CD14-positive monocyte (primary cell): ENCODE data around the gene GRIN2A. TPM values are rescaled to one million over a fixed set of nuclear protein-coding genes. Genes with fewer than 3 reads are reported as not detected.

Experiments used
- DNase-seq, 3 donors: peaks; one replicate each; pipeline ENCODE4 v3.0.0-alpha.2; 2011 to 2022
- H2AFZ ChIP-seq: 2 replicates; pipeline ENCODE4 v1.6.0; 2012; ENCODE audit warnings: mild to moderate bottlenecking, low read depth, low read length, inconsistent platforms; ENCODE audit not compliant: insufficient read depth, poor library complexity, severe bottlenecking
- H3K27ac ChIP-seq, 2 donors: 1 replicate in 1 of 2; 2 replicates in 1 of 2; pipeline ENCODE4 v1.5.1; 2012 to 2013; ENCODE audit warnings: low read length in 2 of 2, control low read depth in 1 of 2, inconsistent platforms in 1 of 2, low read depth in 1 of 2, mild to moderate bottlenecking in 1 of 2
- H3K27me3 ChIP-seq, 2 donors: one replicate each; pipeline versions ENCODE4 v1.6.0 to v1.6.1; 2011 to 2013; ENCODE audit warnings: low read length in 2 of 2; ENCODE audit not compliant: control insufficient read depth in 2 of 2, insufficient read depth in 2 of 2
- H3K36me3 ChIP-seq, 2 donors: replicated peaks in 1 of 2; 1 replicate in 1 of 2; 2 replicates in 1 of 2; pipeline versions ENCODE4 v1.5.1 to v1.6.1; 2012 to 2013; ENCODE audit warnings: low read length in 2 of 2, control low read depth in 1 of 2, inconsistent platforms in 1 of 2, mild to moderate bottlenecking in 1 of 2; ENCODE audit not compliant: insufficient read depth in 2 of 2, control insufficient read depth in 1 of 2
- H3K4me1 ChIP-seq, 2 donors: 1 replicate in 1 of 2; 2 replicates in 1 of 2; pipeline versions ENCODE4 v1.5.1 to v1.6.1; 2012 to 2013; ENCODE audit warnings: low read length in 2 of 2, control low read depth in 1 of 2, inconsistent platforms in 1 of 2, mild to moderate bottlenecking in 1 of 2, moderate library complexity in 1 of 2; ENCODE audit not compliant: insufficient read depth in 2 of 2, control insufficient read depth in 1 of 2
- H3K4me2 ChIP-seq: replicated peaks from 2 replicates; pipeline ENCODE3; 2012; ENCODE audit warnings: low read length, moderate library complexity, mild to moderate bottlenecking; ENCODE audit not compliant: poor library complexity, severe bottlenecking; ENCODE audit errors: extremely low read depth
- H3K4me3 ChIP-seq, 3 experiments: fragments of 200-600 bp in 1 of 3; sonication (generic) in 1 of 3; replicated peaks in 1 of 3; 1 replicate in 2 of 3; 2 replicates in 1 of 3; pipeline ENCODE4 v1.5.1; 2011 to 2013; ENCODE audit warnings: low read length in 3 of 3, mild to moderate bottlenecking in 3 of 3, control low read depth in 2 of 3, low read depth in 2 of 3, inconsistent platforms in 1 of 3, moderate library complexity in 1 of 3
- H3K79me2 ChIP-seq: 2 replicates; pipeline ENCODE4 v1.6.0; 2012; ENCODE audit warnings: mild to moderate bottlenecking, control low read depth, inconsistent platforms, low read length, moderate library complexity; ENCODE audit not compliant: insufficient read depth
- H3K9ac ChIP-seq: 2 replicates; pipeline ENCODE4 v1.6.0; 2017; ENCODE audit warnings: low read length, mild to moderate bottlenecking; ENCODE audit not compliant: insufficient read depth, poor library complexity, severe bottlenecking
- H3K9me3 ChIP-seq, 2 donors: replicated peaks in 1 of 2; 1 replicate in 1 of 2; 2 replicates in 1 of 2; pipeline versions ENCODE4 v1.5.1 to v1.6.1; 2012 to 2013; ENCODE audit warnings: low read length in 2 of 2, control low read depth in 1 of 2; ENCODE audit not compliant: control insufficient read depth in 1 of 2, insufficient read depth in 1 of 2
- H4K20me1 ChIP-seq: 2 replicates; pipeline ENCODE4 v1.6.0; 2012; ENCODE audit warnings: mild to moderate bottlenecking, low read length, control low read depth, moderate library complexity; ENCODE audit not compliant: insufficient read depth
- H3K27ac Mint-ChIP-seq, 7 donors: one replicate each; pipeline ENCODE4 v1.8.0; 2020; ENCODE audit warnings: mild to moderate bottlenecking in 7 of 7, mixed read lengths in 7 of 7, moderate library complexity in 6 of 7, inconsistent platforms in 2 of 7
- H3K27me3 Mint-ChIP-seq, 3 donors: one replicate each; pipeline ENCODE4 v1.8.0; 2021 to 2022; ENCODE audit warnings: low read depth in 3 of 3, mild to moderate bottlenecking in 3 of 3, mixed read lengths in 3 of 3, moderate library complexity in 3 of 3, inconsistent platforms in 1 of 3
- H3K36me3 Mint-ChIP-seq, 2 donors: one replicate each; pipeline ENCODE4 v1.8.0; 2020; ENCODE audit warnings: mixed read lengths in 2 of 2, inconsistent platforms in 1 of 2, mild to moderate bottlenecking in 1 of 2
- H3K4me1 Mint-ChIP-seq: one replicate; pipeline ENCODE4 v1.8.0; 2020; ENCODE audit warnings: mild to moderate bottlenecking, mixed read lengths
- H3K4me3 Mint-ChIP-seq, 2 donors: one replicate each; pipeline ENCODE4 v1.8.0; 2020; ENCODE audit warnings: mild to moderate bottlenecking in 2 of 2, mixed read lengths in 2 of 2, moderate library complexity in 1 of 2
- H3K9me3 Mint-ChIP-seq, 7 donors: one replicate each; pipeline ENCODE4 v1.8.0; 2020 to 2022; ENCODE audit warnings: mixed read lengths in 7 of 7, mild to moderate bottlenecking in 6 of 7, moderate library complexity in 6 of 7, inconsistent platforms in 2 of 7
- WGBS: methylation state at CpG from one replicate; pipeline ENCODE4 v1.1.5; 2013; ENCODE audit warnings: missing lambda C conversion rate; ENCODE audit not compliant: insufficient coverage; 5-methylcytosine and 5-hydroxymethylcytosine counted together
- intact Hi-C, 2 donors: fragments of 100-400 bp; cut with micrococcal nuclease; formaldehyde crosslinking; loops; one replicate each; pipeline versions ENCODE4 v1.15.0 to v1.15.1; 2023
- polyA plus RNA-seq, 3 donors: library from polyadenylated mRNA; depleted of rRNA in 1 of 3; unstranded in 2 of 3; stranded (reverse) in 1 of 3; fragments of 300-500 nt in 2 of 3; fragments of >200 nt in 1 of 3; fragmentation: Illumina TruSeq in 2 of 3; gene quantifications; 1 replicate in 2 of 3; 2 replicates in 1 of 3; pipeline ENCODE4 v1.2.3, GENCODE V29; 2012 to 2021
- TF ChIP-seq, protein P1 (sequence below): fragments of 200-600 bp; IDR thresholded peaks from one replicate; pipeline ENCODE4 v1.8.0; 2022; ENCODE audit warnings: antibody characterized with exemption, mild to moderate bottlenecking

The GRIN2A gene
- polyA plus RNA-seq, 3 donors = not detected

GRCh38 chr16:10045947-10046346, 136.3 kb downstream of the GRIN2A start:
- no peaks in the 10 kb centered on the region for H3K4me1 Mint-ChIP-seq
- Histone ChIP-seq H3K79me2 (no peaks in the 10 kb centered on the region), H2AFZ (no peak overlapping the region), H4K20me1 (no peaks in the 10 kb centered on the region), H3K9ac (no peak overlapping the region), H3K27ac (no peak overlapping the region), H3K27me3 (no peaks in the 10 kb centered on the region), H3K4me3 (no peak overlapping the region), H3K36me3 (no peaks in the 10 kb centered on the region), H3K4me2 (no peak overlapping the region), H3K4me1 (no peaks in the 10 kb centered on the region), H3K9me3 (no peaks in the 10 kb centered on the region)
- no peak overlapping the region for H3K4me3 Mint-ChIP-seq
- intact Hi-C loops = no loop called here
- TF ChIP-seq, protein P1, sequence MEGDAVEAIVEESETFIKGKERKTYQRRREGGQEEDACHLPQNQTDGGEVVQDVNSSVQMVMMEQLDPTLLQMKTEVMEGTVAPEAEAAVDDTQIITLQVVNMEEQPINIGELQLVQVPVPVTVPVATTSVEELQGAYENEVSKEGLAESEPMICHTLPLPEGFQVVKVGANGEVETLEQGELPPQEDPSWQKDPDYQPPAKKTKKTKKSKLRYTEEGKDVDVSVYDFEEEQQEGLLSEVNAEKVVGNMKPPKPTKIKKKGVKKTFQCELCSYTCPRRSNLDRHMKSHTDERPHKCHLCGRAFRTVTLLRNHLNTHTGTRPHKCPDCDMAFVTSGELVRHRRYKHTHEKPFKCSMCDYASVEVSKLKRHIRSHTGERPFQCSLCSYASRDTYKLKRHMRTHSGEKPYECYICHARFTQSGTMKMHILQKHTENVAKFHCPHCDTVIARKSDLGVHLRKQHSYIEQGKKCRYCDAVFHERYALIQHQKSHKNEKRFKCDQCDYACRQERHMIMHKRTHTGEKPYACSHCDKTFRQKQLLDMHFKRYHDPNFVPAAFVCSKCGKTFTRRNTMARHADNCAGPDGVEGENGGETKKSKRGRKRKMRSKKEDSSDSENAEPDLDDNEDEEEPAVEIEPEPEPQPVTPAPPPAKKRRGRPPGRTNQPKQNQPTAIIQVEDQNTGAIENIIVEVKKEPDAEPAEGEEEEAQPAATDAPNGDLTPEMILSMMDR = no peak
- peaks cover 0 to 6% (median 2%) of the 10 kb centered on the region in 3 donors for H3K27me3 Mint-ChIP-seq
- peaks cover 0 to 7% (median 0%) of the 10 kb centered on the region in 7 donors for H3K9me3 Mint-ChIP-seq
- WGBS = 80% methylated on average over 1 of the region's 4 CpGs
- DNase-seq = no peak
- H3K27ac Mint-ChIP-seq = no peak overlapping the region
- H3K36me3 Mint-ChIP-seq = no peaks in the 10 kb centered on the region

DNA sequence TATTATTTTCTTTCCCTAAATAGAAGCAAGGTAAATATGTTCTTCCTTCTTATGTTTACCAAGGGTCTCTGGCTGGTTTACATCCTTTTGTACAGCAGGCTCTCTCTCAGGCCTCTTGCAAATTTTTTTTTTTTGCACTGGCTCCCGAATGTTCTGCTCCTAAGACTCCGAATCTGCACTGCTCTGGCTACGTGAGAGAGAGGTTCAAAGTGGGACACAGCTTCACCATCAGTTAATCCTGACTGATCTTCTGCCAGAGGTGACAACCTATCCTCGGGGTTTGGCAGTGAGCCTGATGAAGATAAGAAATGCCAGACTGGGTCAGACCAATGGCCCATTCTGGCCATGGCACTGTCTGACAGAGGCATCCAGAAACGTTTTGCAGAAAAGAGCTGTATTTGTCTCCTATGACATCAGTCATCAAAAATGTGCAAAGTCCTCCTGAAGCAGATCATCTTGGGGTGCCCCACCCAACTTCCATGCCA, 136.9 kb downstream of the GRIN2A start:
- 34% methylated on average over 5 of the region's 5 CpGs for WGBS
- Histone ChIP-seq H3K27ac (no peak overlapping the region), H3K79me2 (no peaks in the 10 kb centered on the region), H3K36me3 (no peaks in the 10 kb centered on the region), H3K4me3 (no peak overlapping the region), H3K4me1 (no peaks in the 10 kb centered on the region), H4K20me1 (no peaks in the 10 kb centered on the region), H3K9me3 (no peaks in the 10 kb centered on the region), H2AFZ (no peak overlapping the region), H3K4me2 (no peak overlapping the region), H3K27me3 (no peaks in the 10 kb centered on the region), H3K9ac (no peak overlapping the region)
- TF ChIP-seq, protein P1 = no peak
- intact Hi-C loops = no loop called here
- H3K27ac Mint-ChIP-seq = no peak overlapping the region
- H3K9me3 Mint-ChIP-seq = peaks cover 0 to 7% (median 0%) of the 10 kb centered on the region in 7 donors
- H3K4me1 Mint-ChIP-seq = no peaks in the 10 kb centered on the region
- H3K27me3 Mint-ChIP-seq = peaks cover 0 to 6% (median 2%) of the 10 kb centered on the region in 3 donors
- H3K36me3 Mint-ChIP-seq = no peaks in the 10 kb centered on the region
- H3K4me3 Mint-ChIP-seq = no peak overlapping the region
- DNase-seq = no peak
